ENCODE data around the gene KRT10.

GRCh38 chr17:40848583-40849235 lies 26.3 kb upstream of the KRT10 start:
- TF ChIP-seq CTCF (IDR thresholded peaks at IDR 0.05) (no peak), POLR2A (IDR thresholded peaks at IDR 0.05) (no peak)

All from Peyer's patch (tissue), 4 donors.